Measurements from ENCODE around the gene IL10RA.

Gene IL10RA

DNA sequence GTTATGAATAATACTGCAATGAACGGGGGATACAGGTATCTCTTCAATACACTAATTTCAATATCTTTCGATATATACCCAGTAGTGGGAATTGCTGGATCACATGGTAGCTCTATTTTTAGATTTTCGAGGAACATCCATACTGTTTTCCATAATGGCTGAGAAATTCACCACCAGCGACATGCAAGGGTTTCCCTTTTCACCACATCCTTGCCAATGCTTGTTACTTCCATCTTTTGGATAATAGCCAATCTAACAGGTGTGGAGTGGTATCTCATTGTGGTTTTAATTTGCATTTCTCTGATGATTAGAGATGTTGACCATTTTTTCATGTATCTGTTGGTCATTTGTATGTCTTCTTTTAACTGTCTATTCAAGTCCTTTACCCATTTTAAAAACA is 5.9 kb downstream of the IL10RA start:
- no peak for DNase-seq (ENCODE audit: low read depth in 2 of 2)

DNA sequence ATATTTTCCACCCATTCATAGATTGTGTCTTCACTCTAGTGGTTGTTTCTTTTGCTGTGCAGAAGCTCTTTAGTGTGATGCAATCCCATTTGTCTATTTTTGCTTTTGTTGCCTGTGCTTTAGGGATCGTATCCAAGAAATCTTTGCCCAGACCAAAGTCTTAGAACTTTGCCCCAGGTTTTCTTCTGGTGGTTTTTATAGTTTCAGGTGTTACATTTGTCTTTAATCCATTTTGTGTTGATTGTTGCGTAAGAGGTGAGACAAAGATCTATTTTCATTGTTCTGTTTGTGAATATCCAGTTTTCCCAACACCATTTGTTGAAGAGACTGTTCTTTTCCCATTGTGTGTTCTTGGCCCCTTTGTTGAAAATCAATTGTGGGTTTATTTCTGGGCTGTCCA is 6.4 kb downstream of the IL10RA start:
- no peak for DNase-seq (ENCODE audit: low read depth in 2 of 2)

DNA sequence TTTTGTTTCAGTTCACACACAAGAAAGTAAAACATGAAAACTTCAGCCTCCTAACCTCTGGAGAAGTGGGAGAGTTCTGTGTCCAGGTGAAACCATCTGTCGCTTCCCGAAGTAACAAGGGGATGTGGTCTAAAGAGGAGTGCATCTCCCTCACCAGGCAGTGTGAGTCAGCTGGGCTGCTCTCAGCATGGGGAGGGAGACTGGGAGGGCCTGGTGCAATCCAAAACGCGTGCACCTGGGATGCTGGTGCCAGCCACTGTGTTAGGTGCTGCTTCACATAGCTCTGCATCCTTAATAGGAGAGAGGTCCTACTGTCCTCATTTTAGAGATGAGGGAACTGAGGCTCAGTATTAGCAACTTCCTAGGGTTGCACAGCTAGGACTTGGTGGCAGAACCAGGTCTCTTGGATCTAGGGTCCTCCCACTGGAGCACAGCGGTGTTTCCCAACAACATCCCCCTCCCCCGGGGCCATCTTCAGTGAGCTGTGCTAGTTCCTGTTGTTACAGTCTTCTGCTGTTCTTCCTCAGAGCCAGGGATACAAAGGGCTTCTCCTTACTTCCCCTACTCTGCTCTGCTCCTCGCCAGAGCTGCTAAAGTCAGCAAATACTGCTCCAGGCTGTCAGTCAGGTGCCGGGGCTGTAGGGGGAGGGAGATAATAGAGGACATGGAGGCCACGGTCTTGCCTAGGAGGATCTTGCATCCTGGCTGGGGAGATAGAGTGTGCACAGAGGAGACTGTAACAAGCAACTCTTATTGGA is 8.0 kb downstream of the IL10RA start:
- no peak for DNase-seq (ENCODE audit: low read depth in 2 of 2)

DNA sequence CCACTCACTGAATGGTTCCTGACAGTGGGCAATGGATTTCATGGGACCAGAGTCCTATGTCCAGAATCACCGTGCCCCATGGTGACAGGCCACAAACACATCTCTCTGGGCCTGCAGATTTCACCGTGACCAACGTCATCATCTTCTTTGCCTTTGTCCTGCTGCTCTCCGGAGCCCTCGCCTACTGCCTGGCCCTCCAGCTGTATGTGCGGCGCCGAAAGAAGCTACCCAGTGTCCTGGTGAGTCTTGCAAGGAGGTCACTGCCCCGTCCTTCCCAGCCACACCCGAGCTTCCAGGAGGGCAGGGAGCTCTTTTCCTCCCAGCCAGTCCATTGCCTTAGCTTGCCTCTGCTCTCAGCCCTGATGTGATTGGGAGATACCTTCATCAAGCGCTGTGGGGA is 9.3 kb downstream of the IL10RA start:
- DNase-seq (ENCODE audit: low read depth in 2 of 2), result no peak

DNA sequence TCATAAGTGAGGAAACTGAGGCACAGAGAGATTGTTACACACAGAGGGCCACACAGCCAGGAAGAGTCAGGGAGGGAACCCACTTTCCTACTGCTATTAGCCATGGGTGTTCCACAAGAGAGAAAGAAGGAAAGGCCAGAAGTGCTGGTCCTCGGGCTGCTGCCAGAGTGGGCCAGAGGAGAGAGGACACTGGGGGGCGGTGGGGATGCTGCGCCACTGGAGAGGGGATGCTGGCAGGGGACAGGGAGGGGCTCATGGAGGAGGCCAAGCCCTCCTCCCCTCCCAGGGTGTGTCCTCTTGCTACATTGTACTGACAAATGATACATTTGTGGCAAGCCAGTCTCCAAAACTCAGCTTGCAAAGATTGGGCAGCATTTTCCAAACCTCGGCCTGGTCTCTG is 9.9 kb downstream of the IL10RA start:
- no peak for DNase-seq (ENCODE audit: low read depth in 2 of 2)

DNA sequence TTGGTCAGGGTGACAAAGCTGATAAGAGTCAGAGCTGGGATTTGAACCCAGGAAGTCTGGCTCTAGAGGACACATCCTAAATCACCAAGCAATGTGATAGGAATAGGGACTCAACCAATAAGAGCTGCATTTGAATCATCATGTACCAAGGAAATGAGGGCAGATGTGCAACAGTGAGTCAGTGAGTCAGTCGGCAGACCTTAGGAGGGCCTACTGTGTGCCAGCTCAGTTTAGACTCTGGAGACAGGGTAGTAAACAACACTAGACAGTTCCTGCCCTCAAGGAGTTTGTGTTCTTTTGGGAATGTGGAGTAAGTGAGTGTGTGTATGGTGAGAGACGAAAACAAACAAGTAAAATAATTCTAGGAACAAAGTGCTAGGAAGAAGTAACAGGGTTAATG is 11.2 kb downstream of the IL10RA start:
- DNase-seq (ENCODE audit: low read depth in 2 of 2), result no peak

DNA sequence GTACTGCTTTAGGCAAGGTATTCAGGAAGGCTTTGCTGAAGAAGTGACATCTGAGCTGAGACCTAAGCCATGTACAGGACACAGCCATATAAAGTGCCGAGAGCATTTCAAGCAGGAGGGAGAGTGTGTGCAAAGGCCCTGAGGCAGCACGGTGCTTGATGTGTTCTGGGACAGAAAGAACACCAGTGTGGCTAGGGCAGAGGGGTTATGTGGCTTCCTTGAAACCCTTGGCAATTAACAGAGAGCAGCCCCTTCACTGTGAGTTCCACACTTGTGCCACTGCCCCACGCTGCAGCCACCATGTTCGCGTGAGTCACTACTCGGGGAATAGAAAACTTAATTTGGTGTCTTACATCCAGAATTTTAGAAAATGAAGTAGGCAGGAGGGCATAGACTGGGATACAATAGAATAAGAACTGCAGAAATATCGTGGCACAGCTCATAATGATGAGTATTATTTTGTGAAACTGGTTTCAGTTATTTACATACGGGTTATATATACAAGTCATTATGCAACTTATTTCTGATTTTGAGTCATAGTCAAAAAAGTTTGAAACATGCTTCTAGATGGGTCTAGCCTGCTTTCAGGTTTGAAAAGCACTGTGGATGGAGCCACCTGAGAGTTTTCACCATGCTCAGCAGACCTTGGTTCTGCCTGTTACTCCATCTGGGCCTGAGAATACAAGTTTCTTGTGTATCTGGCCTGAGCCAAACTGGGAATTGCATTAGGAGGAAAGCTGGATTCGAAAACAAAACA is 11.8 kb downstream of the IL10RA start:
- peak in 1 of 2 donors; percentile 28 for DNase-seq (ENCODE audit: low read depth in 2 of 2)

DNA sequence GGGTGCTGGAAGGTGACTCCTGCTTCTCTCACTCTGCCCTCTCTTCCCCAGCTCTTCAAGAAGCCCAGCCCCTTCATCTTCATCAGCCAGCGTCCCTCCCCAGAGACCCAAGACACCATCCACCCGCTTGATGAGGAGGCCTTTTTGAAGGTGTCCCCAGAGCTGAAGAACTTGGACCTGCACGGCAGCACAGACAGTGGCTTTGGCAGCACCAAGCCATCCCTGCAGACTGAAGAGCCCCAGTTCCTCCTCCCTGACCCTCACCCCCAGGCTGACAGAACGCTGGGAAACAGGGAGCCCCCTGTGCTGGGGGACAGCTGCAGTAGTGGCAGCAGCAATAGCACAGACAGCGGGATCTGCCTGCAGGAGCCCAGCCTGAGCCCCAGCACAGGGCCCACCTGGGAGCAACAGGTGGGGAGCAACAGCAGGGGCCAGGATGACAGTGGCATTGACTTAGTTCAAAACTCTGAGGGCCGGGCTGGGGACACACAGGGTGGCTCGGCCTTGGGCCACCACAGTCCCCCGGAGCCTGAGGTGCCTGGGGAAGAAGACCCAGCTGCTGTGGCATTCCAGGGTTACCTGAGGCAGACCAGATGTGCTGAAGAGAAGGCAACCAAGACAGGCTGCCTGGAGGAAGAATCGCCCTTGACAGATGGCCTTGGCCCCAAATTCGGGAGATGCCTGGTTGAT is 12.6 kb downstream of the IL10RA start:
- no peak for DNase-seq (ENCODE audit: low read depth in 2 of 2)

DNA sequence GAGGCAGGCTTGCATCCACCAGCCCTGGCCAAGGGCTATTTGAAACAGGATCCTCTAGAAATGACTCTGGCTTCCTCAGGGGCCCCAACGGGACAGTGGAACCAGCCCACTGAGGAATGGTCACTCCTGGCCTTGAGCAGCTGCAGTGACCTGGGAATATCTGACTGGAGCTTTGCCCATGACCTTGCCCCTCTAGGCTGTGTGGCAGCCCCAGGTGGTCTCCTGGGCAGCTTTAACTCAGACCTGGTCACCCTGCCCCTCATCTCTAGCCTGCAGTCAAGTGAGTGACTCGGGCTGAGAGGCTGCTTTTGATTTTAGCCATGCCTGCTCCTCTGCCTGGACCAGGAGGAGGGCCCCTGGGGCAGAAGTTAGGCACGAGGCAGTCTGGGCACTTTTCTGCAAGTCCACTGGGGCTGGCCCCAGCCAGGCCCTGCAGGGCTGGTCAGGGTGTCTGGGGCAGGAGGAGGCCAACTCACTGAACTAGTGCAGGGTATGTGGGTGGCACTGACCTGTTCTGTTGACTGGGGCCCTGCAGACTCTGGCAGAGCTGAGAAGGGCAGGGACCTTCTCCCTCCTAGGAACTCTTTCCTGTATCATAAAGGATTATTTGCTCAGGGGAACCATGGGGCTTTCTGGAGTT is 13.3 kb downstream of the IL10RA start:
- DNase-seq (ENCODE audit: low read depth in 2 of 2), result no peak

DNA sequence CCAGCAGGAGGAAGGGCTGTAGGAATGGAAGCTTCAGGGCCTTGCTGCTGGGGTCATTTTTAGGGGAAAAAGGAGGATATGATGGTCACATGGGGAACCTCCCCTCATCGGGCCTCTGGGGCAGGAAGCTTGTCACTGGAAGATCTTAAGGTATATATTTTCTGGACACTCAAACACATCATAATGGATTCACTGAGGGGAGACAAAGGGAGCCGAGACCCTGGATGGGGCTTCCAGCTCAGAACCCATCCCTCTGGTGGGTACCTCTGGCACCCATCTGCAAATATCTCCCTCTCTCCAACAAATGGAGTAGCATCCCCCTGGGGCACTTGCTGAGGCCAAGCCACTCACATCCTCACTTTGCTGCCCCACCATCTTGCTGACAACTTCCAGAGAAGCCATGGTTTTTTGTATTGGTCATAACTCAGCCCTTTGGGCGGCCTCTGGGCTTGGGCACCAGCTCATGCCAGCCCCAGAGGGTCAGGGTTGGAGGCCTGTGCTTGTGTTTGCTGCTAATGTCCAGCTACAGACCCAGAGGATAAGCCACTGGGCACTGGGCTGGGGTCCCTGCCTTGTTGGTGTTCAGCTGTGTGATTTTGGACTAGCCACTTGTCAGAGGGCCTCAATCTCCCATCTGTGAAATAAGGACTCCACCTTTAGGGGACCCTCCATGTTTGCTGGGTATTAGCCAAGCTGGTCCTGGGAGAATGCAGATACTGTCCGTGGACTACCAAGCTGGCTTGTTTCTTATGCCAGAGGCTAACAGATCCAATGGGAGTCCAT is 14.1 kb downstream of the IL10RA start:
- DNase-seq (ENCODE audit: low read depth in 2 of 2), result no peak

DNA sequence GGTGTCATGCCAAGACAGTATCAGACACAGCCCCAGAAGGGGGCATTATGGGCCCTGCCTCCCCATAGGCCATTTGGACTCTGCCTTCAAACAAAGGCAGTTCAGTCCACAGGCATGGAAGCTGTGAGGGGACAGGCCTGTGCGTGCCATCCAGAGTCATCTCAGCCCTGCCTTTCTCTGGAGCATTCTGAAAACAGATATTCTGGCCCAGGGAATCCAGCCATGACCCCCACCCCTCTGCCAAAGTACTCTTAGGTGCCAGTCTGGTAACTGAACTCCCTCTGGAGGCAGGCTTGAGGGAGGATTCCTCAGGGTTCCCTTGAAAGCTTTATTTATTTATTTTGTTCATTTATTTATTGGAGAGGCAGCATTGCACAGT is 14.6 kb downstream of the IL10RA start:
- DNase-seq (ENCODE audit: low read depth in 2 of 2), result no peak

DNA sequence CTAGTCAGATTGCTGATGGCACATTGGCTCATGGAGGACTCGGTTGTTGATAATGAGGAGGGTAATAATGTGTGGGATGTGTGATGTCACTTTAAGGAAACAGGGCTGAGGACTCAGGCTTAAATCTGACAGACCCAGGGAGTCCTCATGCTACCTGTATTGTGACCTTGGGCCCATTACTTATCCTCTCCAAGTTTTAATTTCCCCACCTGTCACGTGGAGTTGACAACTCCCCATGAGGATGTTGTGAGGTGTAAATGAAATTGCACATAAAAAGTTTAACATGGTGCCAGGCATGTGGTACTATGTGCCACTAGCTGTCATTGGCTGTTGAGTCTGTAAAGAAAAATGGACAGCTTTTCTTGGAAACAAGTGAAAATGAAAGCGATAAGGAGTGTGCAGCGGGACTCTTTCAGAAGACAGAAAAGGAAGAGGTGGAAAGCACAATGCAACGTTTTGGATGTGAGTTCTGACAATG is 15.3 kb downstream of the IL10RA start:
- DNase-seq (ENCODE audit: low read depth in 2 of 2), result no peak

DNA sequence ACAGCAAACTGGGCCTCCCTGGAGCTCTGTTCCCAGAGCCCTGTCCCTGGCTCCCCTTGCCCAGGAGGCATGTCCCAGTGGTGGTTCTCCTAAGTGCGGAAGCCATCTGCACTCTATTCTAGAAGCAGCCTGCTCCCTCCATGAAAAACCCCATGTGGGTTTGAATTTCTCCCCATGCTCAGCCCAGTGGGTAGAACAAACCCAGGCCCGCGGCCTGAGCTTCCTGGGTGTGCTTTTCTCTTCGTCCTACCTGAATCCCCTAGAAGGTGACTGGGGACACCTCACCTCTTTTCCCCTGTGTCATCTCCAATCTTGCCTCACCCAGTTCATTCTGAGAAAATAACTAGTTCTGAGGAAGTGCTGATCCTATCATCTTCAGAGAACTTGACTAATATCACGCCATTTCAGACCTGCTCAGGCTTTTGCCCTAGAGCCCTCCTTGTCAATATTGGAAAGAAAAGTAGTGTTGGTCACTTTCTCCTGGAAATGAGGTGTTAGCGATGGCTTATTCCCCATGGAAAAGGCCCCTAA is 15.9 kb downstream of the IL10RA start:
- peak in 1 of 2 donors; percentile 45 for DNase-seq (ENCODE audit: low read depth in 2 of 2)

DNA sequence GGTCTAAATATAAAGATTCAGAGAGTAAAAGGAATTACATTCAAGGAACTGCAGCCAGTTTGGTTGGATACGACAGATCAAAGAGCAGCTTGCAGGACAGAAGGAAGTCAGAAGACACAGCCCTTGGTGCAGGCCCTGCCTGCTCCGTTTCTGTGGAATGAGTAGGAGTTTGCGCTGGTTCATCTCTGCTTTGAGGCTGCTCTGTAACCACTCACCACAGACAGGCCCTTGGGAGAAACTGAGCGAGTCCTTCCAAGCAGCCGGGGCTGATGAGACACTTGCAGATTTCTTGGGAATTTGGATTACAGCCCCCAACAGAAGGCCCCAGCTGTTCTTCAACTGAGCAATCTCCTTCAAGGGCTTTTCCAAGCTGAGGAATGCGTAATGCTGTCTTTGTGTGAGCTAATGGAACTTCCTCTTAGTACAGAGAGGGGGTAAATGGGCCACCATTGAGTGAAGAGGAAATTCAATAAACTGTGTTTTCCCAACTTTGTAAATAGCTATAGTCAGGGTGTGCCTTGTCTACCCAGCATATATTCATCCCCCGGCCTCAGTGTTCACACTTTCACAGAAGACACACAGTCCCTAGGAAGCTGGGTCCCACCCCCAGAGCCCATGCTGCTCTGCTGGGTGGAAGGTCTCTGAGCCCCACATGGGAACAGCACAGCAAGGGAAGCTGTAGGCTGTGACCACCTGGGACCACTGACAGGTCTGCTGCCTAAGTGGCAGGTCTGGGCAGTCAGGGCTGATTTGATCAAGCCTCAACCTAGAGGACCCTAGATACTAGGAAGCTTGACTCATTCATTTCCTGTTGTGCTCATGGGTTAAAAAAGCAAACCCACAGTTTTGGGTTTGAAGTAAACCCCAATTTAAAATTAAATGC is 16.6 kb downstream of the IL10RA start:
- peak in 1 of 2 donors; percentile 59 for DNase-seq (ENCODE audit: low read depth in 2 of 2)

DNA sequence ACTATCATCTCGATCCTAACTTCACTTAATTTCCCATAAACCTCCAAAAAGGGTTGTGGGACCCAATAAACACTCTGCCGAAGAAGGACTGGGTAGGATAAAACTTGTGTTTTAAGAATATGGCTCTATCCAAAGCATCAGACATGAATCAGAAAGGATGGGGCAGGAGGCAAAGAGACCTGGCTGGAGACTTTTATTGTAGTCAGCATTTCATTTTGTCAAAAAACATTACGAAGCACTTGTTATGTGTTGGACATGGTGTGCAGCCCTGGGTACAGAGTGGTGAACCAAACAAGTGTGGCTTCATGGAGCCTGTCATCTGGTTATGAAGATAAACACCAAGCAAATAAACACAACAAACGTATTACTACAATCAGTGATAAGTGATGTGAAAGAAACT is 17.3 kb downstream of the IL10RA start:
- no peak for DNase-seq (ENCODE audit: low read depth in 2 of 2)

DNA sequence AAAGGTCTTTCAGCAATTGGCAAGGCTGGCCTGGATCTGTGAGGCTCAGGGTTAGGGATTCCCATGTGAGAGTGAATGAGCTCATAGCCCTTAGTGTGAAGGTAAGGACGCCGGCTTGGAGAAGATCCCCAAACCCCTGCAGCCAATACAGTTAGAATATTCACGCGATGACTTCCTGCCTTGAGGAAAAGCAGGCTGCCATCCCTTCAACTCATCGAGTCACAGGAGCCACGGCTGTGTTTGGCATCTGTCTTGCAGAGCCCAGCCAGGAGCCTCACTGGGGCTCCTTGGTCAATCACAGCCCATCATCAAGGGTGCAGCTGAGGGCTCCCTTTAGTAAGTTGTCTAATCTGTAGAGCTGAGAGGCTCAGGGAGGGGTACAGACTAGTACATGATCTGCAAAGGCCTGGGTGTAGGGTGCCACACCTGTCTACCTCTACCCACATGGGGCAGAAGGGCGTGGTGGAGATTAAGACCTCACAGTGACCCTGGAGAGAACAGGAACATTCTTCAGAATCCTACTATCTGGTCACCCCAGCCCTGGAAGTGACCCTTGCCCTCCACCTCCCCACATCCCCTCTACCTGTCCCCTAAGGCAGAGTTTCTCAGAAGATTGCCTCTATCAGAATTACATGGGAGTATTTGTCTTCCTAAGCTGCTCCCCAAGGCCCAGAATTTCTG is 18.5 kb downstream of the IL10RA start:
- no peak for DNase-seq (ENCODE audit: low read depth in 2 of 2)

DNA sequence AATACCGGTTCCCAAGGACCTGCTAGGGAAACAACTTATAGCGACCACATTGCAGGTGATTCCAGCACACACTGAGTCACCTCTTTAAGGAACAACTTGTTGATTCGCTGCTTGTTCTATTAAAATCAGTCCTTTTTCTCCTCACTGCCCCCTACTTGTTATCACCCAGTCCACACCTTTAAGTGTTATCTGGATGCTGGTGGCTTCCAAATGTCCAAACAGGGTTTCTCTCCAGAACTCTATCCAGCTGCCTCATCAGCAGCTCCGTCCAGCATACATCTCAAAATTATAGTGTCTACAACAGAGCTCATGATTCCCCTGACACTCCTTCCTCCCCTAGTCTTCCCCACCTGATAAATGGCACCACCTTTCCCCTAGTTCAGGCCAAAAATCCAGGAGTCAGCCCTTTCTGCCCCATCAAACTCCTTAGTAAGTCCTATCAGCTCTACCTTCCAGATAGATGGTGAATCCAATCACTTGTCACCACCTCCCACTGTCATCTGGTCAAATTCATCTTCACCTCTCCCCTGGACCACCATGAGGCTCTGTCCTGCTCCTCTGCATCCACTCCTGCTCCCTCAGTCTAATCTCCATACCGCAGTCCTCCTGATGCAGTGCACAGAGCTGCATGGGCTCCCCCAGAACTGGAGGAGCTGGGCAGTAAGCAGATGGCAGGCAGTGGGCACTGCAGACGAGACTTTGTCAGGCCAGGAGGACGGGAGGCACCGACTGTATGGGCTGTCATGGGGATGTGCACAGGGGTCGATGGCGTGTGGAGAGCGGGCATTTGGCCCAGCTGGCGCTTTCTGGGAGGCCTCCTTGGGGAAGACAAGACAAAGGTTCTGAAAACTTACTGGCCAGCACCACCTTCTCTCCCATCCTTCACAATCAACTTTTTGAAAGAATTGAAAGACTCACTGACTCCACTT is 19.3 kb downstream of the IL10RA start:
- DNase-seq (ENCODE audit: low read depth in 2 of 2), result no peak

DNA sequence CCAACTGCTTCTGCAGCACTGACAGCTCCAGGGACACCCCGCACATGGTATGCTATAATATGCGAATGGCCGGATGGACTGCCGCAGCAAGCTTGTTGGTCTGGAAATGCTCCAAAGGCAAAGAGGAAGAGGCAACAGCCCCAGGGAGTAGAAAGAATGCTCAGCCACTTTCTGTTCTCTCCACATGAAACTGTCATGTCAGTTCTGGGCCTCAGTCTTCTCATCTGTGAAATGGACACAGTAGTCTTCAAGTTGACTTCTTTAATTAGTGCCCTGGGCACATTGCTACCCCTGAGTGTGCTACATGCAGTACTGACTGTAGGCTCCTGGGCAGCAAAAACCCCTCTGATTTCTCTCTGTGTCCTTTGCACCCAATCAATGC is 19.9 kb downstream of the IL10RA start:
- no peak for DNase-seq (ENCODE audit: low read depth in 2 of 2)
